ENCODE data around the gene ELAVL2. TPM values are rescaled to one million over a fixed set of nuclear protein-coding genes. Genes with fewer than 3 reads are reported as not detected.

ELAVL2 gene
- total RNA-seq, 1 donor from 2014 or later = 384 TPM

DNA sequence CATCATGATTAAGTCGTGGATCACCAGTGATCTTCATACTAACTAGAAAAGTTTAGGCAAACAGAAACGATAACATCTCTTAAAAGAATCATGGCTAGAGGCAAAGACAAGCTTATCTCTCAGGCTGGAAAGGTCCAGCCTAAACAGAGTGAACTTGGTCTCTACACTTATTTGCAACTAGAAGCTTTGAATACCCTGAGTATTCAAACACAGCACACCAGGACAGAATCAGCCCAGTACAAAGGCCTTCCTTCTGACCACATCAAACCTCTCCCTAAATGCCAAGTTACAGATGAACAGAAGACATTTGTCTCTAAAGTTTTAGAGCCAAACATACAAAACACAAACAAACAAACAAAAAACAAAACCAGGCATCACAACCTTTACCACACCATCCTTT lies 57.2 kb downstream of the ELAVL2 start:
- Mint-ChIP-seq H3K27ac (ENCODE audit: unreplicated experiment) (peak overlapping the region; percentile 73), H3K9me3 (ENCODE audit: unreplicated experiment) (peaks cover 14% of the 10 kb centered on the region), H3K36me3 (ENCODE audit: unreplicated experiment) (peaks cover 6% of the 10 kb centered on the region), H3K4me1 (ENCODE audit: low read depth, unreplicated experiment) (peaks cover 64% of the 10 kb centered on the region), H3K4me3 (ENCODE audit: unreplicated experiment) (peak overlapping the region; percentile 61), H3K27me3 (ENCODE audit: unreplicated experiment) (peaks cover 4% of the 10 kb centered on the region)
- DNase-seq = no peak
- TF ChIP-seq, protein P1, sequence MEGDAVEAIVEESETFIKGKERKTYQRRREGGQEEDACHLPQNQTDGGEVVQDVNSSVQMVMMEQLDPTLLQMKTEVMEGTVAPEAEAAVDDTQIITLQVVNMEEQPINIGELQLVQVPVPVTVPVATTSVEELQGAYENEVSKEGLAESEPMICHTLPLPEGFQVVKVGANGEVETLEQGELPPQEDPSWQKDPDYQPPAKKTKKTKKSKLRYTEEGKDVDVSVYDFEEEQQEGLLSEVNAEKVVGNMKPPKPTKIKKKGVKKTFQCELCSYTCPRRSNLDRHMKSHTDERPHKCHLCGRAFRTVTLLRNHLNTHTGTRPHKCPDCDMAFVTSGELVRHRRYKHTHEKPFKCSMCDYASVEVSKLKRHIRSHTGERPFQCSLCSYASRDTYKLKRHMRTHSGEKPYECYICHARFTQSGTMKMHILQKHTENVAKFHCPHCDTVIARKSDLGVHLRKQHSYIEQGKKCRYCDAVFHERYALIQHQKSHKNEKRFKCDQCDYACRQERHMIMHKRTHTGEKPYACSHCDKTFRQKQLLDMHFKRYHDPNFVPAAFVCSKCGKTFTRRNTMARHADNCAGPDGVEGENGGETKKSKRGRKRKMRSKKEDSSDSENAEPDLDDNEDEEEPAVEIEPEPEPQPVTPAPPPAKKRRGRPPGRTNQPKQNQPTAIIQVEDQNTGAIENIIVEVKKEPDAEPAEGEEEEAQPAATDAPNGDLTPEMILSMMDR (IDR thresholded peaks at IDR 0.05; ENCODE audit: partially characterized antibody, unreplicated experiment) = no peak

DNA sequence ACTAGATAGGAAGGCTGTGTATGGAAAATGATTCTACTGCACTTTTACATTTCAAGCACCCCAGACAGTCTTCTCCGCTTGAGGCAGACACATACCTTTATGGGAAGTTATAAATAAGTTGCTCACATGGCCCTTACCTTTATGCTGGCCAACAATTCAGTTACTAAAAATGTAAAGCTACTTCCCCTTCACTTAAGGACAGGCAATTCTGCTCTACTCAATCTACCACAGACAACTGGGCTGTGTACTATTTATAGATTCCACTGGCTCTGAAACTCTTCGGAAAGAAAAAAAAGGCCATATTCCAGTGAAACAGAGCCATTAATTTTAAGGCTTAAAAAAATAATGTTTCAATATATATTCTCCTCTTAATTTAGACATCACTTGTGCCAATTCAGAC lies 59.4 kb downstream of the ELAVL2 start:
- TF ChIP-seq, protein P1 (IDR thresholded peaks at IDR 0.05; ENCODE audit: partially characterized antibody, unreplicated experiment) = no peak
- Mint-ChIP-seq H3K9me3 (ENCODE audit: unreplicated experiment) (peaks cover 16% of the 10 kb centered on the region), H3K36me3 (ENCODE audit: unreplicated experiment) (peaks cover 6% of the 10 kb centered on the region), H3K27ac (ENCODE audit: unreplicated experiment) (no peak overlapping the region), H3K27me3 (ENCODE audit: unreplicated experiment) (peaks cover 4% of the 10 kb centered on the region), H3K4me1 (ENCODE audit: low read depth, unreplicated experiment) (peaks cover 59% of the 10 kb centered on the region), H3K4me3 (ENCODE audit: unreplicated experiment) (no peak overlapping the region)
- no peak for DNase-seq

DNA sequence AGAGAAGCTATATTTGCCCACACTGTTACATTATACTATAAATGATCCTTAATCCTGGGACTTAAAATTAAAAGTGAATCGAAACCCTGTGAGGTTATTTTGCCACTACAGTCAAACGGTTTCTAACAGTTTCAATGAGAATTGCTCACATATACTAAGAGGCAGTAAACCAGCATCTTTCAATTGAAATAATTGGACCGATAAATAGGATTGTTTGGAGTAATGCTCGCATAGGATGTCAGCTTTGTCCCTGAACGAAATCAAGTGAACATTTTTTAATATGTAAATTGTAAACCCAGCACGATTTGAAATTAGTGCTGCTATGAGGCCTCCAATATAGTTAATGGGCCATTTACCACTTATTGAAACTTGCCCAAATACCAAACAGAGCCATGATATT lies 60.5 kb downstream of the ELAVL2 start:
- H3K4me1 Mint-ChIP-seq (ENCODE audit: low read depth, unreplicated experiment) = peaks cover 56% of the 10 kb centered on the region
- no peak for DNase-seq
- TF ChIP-seq, protein P1 (IDR thresholded peaks at IDR 0.05; ENCODE audit: partially characterized antibody, unreplicated experiment) = no peak
- peaks cover 15% of the 10 kb centered on the region for H3K9me3 Mint-ChIP-seq (ENCODE audit: unreplicated experiment)
- H3K27me3 Mint-ChIP-seq (ENCODE audit: unreplicated experiment) = peaks cover 9% of the 10 kb centered on the region
- no peak overlapping the region for H3K27ac Mint-ChIP-seq (ENCODE audit: unreplicated experiment)
- H3K36me3 Mint-ChIP-seq (ENCODE audit: unreplicated experiment) = peaks cover under 1% of the 10 kb centered on the region
- H3K4me3 Mint-ChIP-seq (ENCODE audit: unreplicated experiment) = peak overlapping the region; percentile 27

DNA sequence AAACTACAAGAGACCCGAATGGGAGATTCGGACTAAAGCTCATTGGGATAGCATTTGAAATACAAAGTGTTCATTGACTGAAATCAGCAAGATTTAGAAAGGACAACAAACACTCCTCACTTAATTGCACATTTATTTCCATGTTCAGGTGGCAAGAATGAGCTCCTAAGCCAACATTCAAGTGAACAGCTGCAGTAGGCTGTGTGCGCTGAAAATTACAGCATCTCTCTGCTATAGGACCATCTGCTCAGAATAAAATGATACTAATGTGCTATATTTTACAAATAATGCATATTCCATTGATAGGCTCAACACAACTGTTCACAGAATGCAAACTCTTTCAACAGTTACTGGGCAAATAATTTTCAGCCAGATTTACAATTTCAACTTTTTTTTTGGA lies 61.8 kb downstream of the ELAVL2 start:
- no peaks in the 10 kb centered on the region for H3K36me3 Mint-ChIP-seq (ENCODE audit: unreplicated experiment)
- DNase-seq = no peak
- H3K4me3 Mint-ChIP-seq (ENCODE audit: unreplicated experiment) = no peak overlapping the region
- no peak overlapping the region for H3K27ac Mint-ChIP-seq (ENCODE audit: unreplicated experiment)
- H3K27me3 Mint-ChIP-seq (ENCODE audit: unreplicated experiment) = peaks cover 9% of the 10 kb centered on the region
- H3K4me1 Mint-ChIP-seq (ENCODE audit: low read depth, unreplicated experiment) = peaks cover 46% of the 10 kb centered on the region
- TF ChIP-seq, protein P1 (IDR thresholded peaks at IDR 0.05; ENCODE audit: partially characterized antibody, unreplicated experiment) = no peak
- H3K9me3 Mint-ChIP-seq (ENCODE audit: unreplicated experiment) = peaks cover 10% of the 10 kb centered on the region

DNA sequence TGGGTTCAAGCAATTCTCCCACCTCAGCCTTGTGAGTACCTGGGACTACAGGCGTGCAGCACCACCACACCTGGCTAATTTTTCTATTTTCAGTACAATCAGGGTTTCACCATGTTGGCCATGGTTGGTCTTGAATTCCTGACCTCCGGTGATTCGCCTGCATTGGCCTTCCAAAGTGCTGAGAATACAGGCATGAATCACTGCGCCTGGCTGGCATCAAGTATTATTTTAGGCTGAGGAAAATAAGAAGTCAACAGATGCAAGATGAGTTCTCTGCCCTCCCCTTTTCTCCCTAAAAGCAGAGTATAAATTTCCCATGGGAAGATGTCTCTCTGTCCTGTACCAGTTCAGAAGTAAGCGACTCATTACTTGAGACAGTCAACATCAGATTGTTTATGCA lies 71.5 kb downstream of the ELAVL2 start:
- Mint-ChIP-seq H3K4me1 (ENCODE audit: low read depth, unreplicated experiment) (peaks cover 54% of the 10 kb centered on the region), H3K27ac (ENCODE audit: unreplicated experiment) (peak overlapping the region; percentile 35), H3K4me3 (ENCODE audit: unreplicated experiment) (peak overlapping the region; percentile 51), H3K9me3 (ENCODE audit: unreplicated experiment) (peaks cover 13% of the 10 kb centered on the region), H3K36me3 (ENCODE audit: unreplicated experiment) (no peaks in the 10 kb centered on the region), H3K27me3 (ENCODE audit: unreplicated experiment) (peaks cover 8% of the 10 kb centered on the region)
- DNase-seq = no peak
- TF ChIP-seq, protein P1 (IDR thresholded peaks at IDR 0.05; ENCODE audit: partially characterized antibody, unreplicated experiment) = no peak
